Activated CD8-positive, alpha-beta memory T cell treated with anti-CD3 and anti-CD28 coated beads for 36 hours (primary cell): ENCODE data around the gene CRELD2. TPM values are rescaled to one million over a fixed set of nuclear protein-coding genes. Genes with fewer than 3 reads are reported as not detected.

Experiments
- CTCF ChIA-PET: fragments of 350-600 bp; sonication (Branson Sonifier 250); formaldehyde crosslinking; loops from one replicate; lab custom pipeline; 2021; ENCODE audit warnings: antibody characterized with exemption; lab: Charles Lee
- POLR2A ChIA-PET: fragments of 350-600 bp; sonication (Branson Sonifier 250); formaldehyde crosslinking; loops from one replicate; lab custom pipeline; 2021; ENCODE audit warnings: antibody characterized with exemption; lab: Charles Lee
- total RNA-seq, 2 experiments: library from RNA; stranded (reverse); gene quantifications; one replicate each; pipeline ENCODE4 v1.2.3, GENCODE V29; 2021

The CRELD2 gene
- total RNA-seq, 2 experiments from 2014 or later: 44.8 to 48.4 TPM

DNA sequence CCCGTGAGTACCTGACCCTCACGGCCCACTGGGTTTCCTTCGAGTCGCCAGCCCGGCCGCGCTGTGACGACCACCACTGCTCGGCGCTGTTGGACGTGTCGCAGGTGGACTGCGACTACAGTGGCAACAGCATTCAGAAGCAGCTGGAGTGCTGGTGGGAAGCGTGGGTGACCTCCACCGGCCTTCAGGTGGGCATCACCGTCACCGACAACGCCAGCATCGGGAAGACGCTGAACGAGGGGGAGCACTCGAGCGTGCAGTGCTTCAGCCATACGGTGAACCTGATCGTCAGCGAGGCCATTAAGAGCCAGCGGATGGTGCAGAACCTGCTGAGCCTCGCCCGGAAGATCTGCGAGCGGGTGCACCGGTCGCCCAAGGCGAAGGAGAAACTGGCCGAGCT is 32.6 kb upstream of the CRELD2 start:
- ChIA-PET POLR2A (no interaction called here), CTCF (no interaction called here)

DNA sequence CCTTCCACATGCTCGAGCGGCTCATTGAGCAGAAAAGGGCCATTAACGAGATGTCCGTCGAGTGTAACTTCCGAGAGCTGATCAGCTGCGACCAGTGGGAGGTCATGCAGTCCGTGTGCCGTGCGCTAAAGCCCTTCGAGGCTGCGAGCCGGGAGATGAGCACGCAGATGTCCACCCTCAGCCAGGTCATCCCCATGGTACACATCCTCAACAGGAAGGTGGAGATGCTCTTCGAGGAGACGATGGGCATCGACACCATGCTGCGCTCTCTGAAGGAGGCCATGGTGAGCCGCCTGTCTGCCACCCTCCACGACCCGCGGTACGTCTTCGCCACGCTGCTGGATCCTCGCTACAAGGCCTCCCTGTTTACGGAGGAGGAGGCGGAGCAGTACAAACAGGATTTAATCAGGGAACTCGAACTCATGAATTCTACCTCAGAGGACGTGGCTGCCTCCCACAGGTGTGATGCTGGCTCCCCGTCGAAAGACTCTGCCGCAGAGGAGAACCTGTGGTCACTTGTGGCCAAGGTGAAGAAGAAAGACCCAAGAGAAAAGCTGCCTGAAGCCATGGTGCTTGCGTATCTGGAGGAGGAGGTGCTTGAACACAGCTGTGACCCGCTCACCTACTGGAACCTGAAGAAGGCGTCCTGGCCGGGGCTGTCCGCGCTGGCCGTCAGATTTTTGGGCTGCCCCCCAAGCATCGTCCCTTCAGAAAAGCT is 31.9 kb upstream of the CRELD2 start:
- ChIA-PET POLR2A (no interaction called here), CTCF (interaction anchor here (1.0 kb wide), 1 partner anchor 25 kb away, joined by 3 read pairs; no protein-coding TSS in a partner anchor)

DNA sequence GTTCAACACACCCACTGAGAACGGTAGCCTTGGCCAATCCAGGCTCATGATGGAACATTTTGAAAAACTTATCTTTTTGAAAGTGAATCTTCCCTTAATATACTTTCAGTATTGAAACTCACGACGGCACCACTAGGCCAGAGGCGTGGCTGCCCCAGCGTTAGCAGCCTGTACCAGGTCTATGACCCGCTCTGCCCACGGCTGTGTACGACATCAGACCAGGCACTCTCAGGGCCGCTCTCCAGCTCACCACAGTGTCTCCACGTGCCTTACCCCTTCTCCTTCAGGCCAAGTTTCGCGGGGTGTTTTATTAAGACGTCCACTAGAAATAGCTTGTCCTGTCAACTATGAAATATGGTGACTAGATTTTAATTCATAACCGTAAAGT is 31.4 kb upstream of the CRELD2 start:
- ChIA-PET POLR2A (interaction anchor here (0.6 kb wide), 1 partner anchor 33 kb away, joined by 3 read pairs; no protein-coding TSS in a partner anchor), CTCF (interaction anchor here (1.0 kb wide), 1 partner anchor 26 kb away, joined by 3 read pairs; no protein-coding TSS in a partner anchor)

DNA sequence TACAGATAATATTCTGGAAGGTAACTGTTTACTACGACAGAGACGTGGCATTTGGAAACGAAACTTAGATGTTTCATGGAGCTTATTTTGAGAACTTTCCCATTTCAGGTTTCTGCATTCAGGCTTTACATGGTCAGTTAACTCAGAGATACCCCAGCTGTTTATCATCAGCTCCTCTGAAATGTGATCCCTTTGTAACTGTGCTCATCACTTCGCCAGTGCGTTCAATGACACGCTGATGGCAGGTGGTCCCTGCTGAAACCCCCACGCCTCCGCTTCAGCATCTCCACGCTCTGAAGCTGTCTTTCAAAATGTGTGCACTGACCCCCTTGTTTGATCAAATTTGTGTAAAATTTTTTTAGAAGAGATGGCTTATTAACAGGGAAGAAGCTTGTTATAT is 30.7 kb upstream of the CRELD2 start:
- ChIA-PET POLR2A (interaction anchor here (0.6 kb wide), 1 partner anchor 33 kb away, joined by 3 read pairs; no protein-coding TSS in a partner anchor), CTCF (no interaction called here)

DNA sequence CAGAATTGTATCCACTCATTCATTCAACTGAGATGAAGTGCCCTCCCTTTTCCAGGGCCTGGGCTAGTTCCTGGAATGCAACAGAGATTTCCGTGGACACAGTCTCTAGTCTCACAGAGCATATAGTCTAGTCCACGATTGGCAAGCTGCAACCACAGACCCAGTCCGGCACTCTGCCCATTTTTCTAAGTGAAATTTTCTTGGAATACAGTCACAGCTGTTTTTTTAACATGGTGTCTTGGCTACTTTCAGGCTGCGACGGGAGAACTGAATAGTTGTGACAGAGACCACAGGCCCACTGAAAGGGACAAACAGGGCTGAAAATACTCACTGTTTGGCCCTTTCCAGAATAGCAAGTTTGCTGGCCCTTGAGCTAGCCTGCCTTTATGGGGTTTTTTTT is 29.4 kb upstream of the CRELD2 start:
- POLR2A ChIA-PET: no interaction called here
- CTCF ChIA-PET: no interaction called here

DNA sequence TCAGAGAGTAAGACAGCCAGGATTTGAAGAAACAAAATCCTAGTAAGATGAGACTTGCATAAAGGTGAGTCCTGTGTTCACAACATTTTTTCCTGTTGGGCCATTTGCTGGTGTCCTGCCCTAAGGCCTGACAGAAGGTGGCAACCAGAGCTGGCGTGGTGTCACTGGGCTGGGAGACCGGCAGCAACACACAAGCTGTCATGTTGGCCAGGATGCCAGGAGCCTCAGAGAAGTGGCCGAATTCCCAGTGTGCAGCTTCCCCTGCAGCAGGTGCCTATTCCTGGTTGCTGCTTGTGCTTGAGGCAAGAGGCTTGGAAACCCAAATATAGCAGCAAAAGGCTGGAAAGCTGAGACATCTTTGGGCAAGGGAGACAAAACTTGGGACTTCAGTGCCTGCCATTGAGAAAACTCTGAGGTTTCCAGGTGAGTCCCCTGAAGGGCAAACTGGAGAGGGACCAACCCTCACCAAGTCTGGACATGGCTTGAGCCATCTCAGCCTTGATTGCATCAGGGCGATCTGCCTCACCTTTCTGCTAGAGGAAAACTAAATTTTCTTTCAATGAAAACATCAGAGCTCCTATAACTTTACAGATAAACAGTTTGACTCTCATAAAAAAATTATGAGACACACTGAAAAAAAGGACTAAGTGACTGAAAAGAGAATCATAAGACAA is 26.1 kb upstream of the CRELD2 start:
- ChIA-PET CTCF (interaction anchor here (0.7 kb wide), 2 partner anchors 26 to 224 kb away, joined by 3 to 4 read pairs; no protein-coding TSS in a partner anchor), POLR2A (interaction anchor here (0.7 kb wide), 1 partner anchor 166 kb away, joined by 9 read pairs; no protein-coding TSS in a partner anchor)

DNA sequence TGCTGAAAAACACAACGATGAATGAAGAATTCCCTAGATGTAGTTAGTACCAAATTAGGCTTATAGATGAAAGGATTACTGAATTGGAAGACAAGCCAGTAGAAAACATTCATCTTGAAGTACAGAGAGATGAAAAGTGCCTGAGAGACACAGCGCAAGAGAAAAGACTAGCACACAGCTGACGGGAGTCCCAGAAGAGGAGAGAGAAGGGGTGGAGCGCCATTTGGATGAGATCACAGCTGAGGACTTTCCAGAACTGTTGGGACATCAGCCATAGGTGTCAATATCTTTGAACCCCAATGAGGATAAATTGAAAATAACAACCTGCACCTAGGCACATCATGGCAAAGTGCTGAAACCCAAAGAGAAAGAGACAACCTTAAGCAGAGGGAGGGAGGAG is 25.4 kb upstream of the CRELD2 start:
- ChIA-PET CTCF (no interaction called here), POLR2A (no interaction called here)

DNA sequence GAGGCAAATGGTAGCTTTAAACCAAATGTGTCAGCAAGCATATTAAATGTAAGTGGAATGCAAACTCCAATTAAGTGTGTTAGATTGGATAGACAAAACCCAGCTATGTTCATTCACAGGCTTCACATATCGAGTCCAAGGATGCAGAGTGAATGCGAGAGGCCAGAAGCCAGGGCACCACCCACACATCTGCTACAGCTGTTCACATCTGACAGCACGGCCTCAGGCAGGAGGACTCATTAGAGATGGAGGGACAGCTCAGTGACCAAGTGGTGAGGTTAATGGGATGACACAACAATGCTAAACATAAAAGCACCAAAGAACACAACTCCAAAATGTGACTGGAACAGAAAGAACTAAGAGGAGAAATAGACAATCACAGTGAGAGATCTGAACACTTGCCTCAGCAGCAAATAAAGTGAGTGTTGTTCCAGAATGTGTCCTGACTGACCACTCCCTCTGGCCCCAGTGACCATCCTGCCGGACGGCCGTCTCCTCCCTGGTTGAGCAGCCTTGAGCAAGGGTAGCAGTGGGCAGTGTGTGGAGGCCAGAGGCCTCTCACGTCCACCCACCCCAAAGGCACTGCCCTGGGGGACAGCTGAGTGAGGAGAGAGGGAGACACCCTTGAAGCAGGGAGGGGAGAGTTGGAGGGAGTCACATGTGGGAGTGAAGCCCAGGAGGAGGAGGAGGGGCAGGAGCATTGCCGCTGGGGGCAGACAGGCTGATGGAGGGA is 23.9 kb upstream of the CRELD2 start:
- POLR2A ChIA-PET: no interaction called here
- CTCF ChIA-PET: no interaction called here

DNA sequence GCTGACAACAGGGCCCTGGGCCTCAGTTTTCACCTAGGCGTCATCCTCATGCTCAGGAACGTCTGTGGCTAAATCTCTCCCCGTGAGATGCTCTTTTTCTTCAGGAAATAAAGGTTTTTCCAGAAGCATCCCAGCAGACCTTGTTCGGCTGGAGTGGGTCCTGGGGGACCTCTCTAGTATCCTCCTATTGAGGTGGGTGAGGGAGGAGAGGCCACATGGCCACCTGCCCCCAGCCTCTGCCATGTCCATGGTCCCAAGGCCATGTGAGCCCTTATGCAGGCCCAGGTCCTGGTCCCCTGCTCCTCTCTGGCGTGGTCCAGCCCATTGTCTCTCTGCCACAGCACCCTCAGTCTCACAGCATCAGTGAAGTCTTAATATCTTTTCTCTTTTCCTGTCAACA is 22.2 kb upstream of the CRELD2 start:
- ChIA-PET POLR2A (no interaction called here), CTCF (no interaction called here)

DNA sequence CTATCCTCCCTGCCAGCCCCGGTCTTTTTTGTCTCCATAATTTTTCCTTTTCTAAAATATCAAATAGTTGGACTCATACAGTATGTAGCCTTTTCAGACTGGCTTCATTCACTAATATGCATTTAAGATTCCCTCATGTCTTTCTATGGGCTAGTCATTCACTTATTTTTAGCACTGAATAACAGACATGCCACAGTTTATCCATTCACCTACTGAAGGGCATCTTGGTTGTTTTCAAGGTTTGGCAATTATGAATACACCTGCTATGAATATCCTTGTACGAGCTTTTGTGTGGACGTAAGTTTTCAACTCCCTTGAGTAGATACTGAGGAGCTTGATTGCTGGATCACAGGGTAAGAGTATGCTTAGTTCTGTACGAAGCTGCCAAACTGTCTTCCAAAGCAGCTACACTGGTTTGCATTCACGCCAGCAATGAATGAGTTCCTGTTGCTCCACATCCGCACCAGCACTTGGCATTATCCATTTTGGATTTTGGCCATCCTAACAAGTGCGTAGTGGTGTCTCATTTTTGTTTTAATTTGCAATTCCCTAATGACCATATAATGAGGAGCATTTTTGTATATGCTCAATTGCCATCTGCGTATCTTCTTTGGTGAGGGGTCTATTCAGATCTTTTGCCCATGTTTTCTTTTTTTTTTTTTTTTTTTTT is 21.3 kb upstream of the CRELD2 start:
- CTCF ChIA-PET: interaction anchor here (0.7 kb wide), 1 partner anchor 270 kb away, joined by 7 read pairs; no protein-coding TSS in a partner anchor
- POLR2A ChIA-PET: no interaction called here

DNA sequence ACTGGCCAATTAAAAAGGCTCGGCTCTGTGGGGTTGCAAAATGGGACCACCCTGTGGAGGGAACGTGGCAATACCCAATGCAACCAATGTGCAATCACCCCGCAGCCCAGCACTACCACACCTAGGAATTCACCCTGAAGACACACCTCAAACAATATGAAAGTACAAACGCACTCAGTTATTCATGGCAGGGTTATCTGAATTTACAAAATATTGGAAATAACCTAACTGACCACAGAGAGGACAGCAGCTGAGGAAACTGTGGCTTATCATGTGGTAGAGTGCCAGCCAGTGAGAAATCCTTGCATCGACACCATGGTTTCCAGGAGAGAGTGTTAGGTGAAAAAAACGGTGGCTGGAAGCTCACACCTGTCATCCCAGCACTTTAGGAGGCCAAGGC is 18.9 kb upstream of the CRELD2 start:
- ChIA-PET POLR2A (no interaction called here), CTCF (no interaction called here)

DNA sequence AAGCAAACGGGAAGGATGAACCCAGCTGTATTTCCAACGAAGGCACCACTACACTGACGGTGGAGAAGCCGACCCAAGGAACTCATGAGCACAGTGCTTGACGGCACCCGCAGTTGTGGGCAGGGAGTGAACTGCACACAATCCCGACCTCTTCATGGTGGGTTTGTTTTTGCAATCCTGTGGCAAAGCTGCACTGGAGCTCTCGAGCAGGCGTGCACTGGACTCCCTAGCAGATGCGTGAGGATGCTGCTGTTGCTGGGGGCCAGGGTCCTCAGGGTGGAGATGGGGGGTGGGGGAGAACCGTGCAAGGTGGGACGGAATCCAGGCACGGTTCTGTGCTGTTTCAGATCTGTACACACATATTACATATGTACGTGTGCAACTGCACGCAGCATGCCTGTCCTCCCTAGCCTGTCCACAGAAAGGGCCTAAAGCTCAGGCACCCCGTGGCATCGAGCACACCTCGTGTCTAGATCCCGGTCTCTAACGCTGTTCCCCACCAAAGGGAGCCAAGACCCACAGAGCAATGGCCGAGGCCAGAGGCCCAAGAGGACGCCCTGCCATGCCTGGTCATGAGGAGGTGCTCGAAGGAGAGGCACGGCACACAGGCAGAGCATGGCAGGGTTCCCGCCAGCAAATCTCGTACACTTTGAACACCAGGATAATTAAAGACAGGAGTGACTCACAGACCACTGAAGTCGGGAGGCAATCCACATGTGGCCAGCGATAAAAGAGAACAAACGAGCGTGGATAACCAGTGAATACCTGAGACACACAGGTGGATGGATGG is 17.8 kb upstream of the CRELD2 start:
- ChIA-PET CTCF (no interaction called here), POLR2A (no interaction called here)

DNA sequence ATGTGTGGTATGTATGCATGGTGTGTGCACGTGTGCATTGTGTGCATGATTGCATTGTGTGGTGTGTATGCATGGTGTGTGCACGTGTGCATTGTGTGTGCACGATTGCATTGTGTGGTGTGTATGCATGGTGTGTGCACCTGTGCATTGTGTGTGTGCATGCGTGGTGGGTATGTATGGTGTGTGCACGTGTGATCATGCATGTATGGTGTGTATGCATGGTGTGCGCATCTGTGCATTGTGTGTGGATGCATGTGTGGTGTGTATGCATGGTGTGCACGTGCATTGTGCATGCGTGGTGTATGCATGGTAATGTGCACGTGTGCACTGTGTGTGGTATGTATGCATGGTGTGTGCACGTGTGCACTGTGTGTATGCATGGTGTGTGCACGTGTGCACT is 17.0 kb upstream of the CRELD2 start:
- POLR2A ChIA-PET: no interaction called here
- CTCF ChIA-PET: no interaction called here

DNA sequence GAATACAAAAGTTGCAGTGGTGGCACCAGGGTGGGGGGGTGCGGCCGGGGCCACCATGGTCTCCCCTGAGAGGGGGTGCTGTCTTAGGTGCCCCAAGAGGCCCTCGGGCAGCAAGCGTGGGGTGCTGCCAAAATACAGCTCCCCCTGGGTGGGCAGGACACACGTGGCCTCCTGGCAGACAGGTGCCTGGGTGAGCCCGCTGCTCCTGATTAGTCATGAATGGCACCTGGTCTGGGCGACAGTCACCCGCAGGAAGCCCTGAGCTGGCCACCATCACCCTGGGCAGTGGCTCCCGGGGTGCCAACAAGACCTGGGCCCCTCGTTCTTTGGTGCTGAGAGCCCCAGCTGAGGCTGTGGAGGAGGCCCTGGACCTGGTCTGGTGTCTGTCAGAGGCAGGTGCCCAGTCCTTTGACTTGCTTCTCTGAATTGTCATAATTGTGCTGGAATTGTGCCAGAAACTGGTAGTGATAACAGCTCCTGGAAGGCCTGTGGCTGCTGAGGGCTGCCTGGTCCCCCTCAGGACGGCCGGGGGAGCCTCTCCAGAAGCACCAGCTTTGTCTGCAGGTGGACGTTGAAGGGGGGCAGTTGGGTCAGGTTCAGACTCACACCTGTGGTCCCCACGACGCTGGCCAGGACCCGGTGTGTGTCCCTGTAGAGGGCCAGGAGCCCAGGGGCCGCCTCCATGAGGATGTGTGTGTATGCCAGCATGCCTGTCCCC is 15.0 kb upstream of the CRELD2 start:
- CTCF ChIA-PET: no interaction called here

DNA sequence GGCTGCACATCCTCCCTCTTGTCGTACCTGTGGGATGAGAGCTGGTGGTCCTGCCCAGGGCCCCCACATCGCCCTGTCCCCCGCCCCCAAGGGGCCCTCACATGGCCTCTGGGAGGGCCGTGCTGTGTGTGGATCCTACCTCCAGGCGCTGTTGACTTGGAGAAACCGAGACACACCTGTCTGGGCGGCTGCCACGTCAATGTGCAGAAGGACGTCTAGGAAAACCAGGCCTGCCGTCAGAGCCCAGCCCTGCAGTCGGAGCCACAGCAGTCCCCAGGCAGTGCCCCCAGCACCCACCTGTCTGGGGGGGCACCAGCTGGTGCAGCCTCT is 14.4 kb upstream of the CRELD2 start:
- CTCF ChIA-PET: no interaction called here
- POLR2A ChIA-PET: no interaction called here

More for the DNA sequence above, 15.0 kb upstream of the CRELD2 start:
- POLR2A ChIA-PET: no interaction called here

DNA sequence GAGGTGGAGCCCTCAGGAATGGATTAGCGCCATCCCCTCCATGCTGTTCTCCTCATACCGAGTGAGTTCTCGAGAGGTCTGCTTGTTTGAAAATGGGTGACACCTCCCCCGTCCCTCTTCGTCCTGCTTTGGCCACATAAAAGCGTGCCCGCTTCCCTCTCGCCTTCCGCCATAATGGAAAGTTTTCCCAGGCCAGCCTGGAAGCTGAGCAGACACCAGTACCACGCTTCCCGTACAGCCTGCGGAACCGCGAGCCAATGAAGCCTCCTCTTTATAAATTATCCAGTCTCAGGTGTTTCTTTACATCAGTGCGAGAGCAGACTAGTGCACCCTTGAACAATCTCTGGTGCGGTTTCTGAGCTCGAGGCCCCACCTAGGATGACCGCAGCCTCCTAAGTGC is 13.0 kb upstream of the CRELD2 start:
- POLR2A ChIA-PET: no interaction called here

DNA sequence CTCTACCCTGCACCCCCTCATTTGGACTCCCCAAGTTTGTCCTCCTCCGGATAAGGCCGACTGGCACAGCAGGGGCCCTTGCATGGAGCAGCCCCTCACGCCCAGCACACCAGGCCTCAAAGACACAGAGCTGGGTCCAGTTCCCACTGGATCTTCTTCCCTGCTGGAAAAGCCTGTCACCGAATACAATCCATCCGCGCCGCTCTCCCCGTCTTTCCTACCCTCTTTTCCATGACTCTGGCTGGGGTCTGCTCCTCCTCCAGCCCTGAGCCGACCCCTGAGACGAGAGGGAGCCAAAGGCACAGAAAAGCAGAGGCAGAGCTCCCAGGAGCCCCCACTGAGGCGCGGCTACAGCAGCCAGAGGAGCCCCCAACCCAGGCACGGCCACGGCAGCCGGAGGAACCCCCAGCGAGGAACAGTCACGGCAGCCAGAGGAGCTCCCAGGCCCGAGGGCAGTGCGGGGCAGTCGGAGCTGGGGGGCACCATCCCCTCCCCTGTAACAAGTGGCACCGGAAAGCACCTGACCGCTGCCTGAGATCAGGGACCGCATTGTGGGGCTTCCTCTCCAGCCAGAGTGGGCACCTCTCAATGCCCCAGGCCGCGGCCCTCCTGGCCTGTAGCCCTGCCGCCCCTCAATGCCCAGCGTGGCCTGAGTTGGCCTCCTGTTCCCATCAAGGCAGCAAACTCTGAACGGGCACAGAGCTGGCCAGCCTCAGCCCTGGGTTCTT is 12.2 kb upstream of the CRELD2 start:
- ChIA-PET POLR2A (no interaction called here), CTCF (no interaction called here)

More for the DNA sequence above, 13.0 kb upstream of the CRELD2 start:
- CTCF ChIA-PET: no interaction called here

DNA sequence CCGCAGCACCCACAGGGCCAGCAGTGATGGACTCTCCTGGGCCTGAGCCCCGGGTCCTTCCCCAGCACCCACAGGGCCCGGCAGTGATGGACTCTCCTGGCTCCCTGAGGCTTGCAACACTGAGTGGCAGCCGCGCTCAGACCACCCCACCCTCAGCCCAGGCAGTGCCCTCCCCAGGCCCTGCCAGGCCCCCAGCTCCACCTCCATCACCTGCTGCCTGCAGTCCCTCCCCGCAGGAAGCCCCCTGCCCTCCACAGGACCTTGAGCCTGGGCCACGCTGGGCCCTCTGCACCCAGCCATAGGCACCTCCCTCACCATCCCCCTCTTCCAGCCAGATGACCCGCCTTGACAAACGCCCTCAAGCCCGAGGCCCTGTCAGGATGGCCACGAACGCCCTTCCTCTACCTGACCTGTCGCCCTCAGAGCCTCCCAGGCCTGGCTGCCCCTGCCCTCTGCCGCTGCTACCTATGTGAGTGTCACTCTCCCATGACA is 11.6 kb upstream of the CRELD2 start:
- POLR2A ChIA-PET: no interaction called here
- CTCF ChIA-PET: no interaction called here
